Measurements from ENCODE around the gene NPSR1. TPM values are rescaled to one million over a fixed set of nuclear protein-coding genes. Genes with fewer than 3 reads are reported as not detected.

The NPSR1 gene
- total RNA-seq, 1 donor from 2014 or later, result not detected

DNA sequence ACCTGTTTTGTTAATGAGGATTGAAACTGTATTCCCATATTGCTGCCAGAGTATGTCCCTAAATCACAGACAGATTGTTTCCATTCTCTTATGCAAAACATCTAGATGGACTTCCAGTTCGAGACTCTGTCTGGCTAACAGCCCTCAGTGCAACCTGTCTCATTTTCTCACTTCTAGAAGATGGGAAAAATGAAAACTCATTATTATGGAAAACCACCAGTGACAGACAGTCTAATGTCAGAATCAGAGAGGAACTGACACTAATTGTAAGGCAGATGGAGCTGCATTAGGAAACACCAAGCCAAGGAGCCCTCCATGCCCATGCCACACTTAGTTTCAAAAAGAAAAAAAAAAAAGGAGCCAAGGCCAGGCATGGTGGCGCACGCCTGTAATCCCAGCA lies 61.6 kb downstream of the NPSR1 start:
- DNase-seq (ENCODE audit: low spot score in 2 of 2) (no peak), FAIRE-seq (no peak)

DNA sequence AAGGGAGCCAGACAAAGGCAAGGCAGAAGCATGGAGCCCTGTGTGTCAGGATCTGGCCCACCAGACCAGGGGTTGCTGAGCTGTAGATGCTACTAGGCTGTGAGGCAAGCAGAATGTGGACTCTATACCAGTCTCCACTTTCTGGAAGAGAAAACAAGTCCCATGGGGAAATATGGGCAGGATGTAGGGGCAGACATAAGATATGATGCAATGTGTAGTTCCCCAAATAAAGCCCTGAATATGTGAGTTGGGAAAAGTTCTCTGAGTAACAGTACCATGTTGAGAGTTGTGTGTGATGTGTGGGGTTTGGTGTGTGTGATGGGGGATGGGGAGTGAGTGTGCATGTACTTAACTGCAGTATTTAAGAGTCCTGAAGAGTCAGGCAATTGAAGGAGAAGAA lies 62.3 kb downstream of the NPSR1 start:
- DNase-seq (ENCODE audit: low spot score in 2 of 2), result no peak
- no peak for FAIRE-seq

DNA sequence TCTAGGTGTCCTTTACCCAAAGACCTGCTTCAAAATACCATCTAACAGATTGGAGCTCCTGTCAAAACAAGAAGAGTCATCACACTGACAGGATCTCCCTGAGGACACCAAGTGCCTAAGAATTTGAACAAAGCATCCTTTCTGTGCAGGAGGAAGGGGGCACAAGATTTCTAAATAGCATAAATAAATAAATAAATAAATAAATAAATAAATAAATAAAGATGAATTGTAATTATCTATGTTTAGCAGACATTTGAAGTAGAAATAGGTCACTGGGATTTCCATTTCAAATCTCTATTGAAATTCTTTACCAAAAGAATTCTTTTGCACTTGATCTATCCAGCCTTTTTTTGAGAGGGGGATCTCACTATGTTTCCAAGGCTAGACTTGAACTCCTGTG lies 65.3 kb downstream of the NPSR1 start:
- DNase-seq (ENCODE audit: low spot score in 2 of 2), result no peak
- no peak for FAIRE-seq

DNA sequence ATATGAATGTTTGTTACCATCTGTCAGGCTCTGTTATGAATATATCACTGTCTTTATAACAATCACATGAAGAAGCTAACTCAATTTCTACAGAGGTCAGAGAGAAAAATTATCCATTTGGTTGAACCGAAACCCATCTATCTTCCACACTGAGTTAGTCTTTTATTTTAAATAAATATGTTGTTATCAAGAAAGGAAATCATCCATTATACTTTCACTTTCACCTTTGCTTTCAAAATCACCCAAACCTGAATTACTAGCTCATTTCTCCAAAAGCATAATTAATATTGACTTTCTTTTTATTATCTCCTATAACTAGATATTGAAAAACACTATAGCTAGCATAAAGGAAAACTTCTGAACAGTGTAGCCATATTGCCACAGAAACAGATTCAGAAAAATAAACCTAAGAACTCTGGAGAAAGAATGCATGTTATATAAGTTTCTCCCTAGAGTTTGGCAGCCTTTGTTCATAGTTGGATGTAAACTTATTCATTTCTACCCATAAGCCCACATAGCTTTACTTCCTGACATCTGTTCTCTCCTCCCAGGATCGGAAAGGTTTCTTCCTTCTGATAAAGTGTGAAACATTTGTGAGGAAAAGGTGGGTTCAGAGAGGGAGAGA lies 66.0 kb downstream of the NPSR1 start:
- no peak for FAIRE-seq
- no peak for DNase-seq (ENCODE audit: low spot score in 2 of 2)

DNA sequence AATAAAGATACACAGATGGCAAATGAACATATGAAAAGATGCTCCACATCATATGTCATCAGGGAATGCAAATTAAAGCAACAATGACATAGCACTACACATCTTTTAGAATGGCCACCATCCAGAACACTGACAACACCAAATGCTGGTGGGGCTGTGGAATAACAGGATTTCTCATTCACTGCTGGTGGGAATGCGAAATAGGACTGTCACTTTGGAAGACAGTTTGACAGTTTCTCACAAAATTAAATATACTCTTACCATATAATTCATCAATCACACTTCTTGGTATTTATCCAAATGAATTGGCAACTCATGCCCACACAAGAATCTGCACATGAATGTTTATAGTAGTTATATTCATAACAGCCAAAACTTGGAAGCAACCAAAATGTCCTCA lies 68.2 kb downstream of the NPSR1 start:
- DNase-seq (ENCODE audit: low spot score in 2 of 2), result no peak
- FAIRE-seq, result no peak

DNA sequence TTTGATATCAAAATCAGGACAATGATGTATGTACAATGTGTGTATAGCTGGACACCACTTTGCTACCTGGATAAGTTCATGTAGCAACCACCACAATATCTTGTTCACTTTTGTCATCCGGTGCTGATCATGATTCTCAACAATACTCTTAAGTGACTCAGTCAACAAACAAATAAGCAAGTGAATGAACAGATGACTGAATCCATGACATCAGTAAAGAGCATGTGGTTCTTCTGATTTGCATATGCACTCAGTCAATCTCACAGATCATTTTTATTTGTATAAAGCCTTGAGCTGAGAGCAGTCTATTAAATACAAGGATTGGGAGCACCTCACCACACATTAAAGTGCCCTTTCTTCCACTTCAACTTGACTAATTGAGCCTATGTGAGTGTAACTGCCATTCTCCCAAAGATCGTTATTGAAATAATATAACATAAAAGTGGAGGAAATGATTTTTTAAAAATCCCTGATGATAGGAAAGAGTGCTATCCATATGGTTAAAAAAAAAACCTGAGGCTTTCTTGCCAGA lies 69.5 kb downstream of the NPSR1 start:
- DNase-seq (ENCODE audit: low spot score in 2 of 2), result no peak
- no peak for FAIRE-seq

DNA sequence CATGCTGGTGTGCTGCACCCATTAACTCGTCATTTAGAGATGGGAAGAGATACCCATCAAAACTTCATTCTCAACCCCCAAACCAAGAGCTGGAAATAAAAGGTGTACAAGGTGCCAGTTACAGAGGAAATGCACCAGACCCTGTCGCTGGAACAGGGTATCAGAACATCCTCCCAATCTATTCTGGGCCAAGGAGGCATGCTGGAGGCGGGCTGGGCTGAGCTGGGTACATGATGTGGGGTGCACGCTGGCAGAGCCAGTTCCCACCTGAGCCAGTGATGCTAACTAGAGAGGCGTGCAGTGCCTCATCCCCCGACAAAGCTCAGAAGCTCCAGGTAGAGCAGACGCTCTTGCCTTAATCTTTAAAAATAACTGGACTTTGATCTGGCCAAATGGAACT lies 70.1 kb downstream of the NPSR1 start:
- DNase-seq (ENCODE audit: low spot score in 2 of 2) (no peak), FAIRE-seq (no peak)

DNA sequence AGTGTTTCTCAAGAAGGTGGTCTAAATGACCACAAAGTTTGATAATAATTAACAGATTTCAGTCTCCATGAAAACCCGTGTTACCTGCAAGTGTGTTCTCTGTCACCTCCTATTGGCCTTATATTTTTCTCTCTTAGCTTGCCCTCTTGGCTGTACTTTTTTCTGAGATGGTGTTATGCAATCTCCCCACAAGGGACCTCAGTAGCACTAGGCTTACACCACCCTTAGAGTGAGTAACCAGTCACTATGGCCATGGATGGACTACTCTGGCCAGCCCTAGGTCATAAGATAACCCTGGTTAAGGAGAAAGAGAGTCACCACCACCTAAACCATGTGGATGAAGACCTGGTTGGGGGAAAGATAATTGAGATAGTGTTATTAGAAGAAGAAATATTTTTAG lies 76.8 kb downstream of the NPSR1 start:
- FAIRE-seq (no peak), DNase-seq (ENCODE audit: low spot score in 2 of 2) (no peak)

DNA sequence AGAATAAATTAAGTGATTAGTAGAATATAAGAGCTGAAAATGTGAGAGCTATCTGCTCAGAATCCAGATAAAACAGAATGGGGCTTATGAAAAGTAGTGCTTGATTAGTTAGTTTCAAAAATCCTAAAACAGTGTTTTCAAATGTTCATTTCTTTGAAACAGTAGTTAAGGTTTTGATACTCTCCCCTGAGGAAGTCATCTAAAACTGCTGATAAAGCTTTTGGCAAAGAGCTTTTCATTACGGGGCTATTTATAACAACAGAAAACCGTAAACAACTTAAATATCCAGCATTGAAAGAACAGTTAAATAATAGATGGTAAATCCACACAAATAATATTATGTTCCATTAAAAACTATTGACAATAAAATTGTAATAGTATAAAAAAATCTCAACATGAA lies 77.5 kb downstream of the NPSR1 start:
- DNase-seq (ENCODE audit: low spot score in 2 of 2) (no peak), FAIRE-seq (no peak)

DNA sequence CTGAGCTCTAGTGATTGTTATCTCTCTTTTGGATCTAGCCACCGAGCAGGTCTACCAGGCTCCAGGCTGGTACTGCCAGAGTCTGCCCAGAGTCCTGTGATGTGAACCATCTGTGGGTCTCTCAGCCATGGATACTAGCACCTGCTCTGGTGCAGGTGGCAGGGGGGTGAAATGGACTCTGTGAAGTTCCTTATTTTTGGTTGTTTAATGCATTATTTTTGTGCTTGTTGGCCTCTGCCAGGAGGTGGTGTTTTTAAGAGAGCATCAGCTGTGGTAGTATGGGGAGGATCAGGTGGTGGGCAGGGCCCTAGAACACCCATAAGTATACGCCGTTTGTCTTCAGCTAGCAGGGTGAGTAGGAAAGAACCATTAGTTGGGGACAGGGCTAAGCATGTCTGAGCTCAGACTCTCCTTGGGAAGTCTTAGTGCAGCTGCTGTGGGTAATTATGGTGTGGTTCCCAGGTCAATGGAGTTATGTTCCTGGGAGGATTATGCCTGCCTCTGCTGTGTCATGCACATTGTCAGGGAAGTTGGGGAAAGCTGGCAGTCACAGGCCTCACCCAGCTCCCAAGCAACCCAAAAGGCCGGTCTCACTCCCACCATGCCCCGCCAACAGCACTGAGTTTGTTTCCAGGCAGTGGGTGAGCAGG lies 81.8 kb downstream of the NPSR1 start:
- no peak for FAIRE-seq
- no peak for DNase-seq (ENCODE audit: low spot score in 2 of 2)

DNA sequence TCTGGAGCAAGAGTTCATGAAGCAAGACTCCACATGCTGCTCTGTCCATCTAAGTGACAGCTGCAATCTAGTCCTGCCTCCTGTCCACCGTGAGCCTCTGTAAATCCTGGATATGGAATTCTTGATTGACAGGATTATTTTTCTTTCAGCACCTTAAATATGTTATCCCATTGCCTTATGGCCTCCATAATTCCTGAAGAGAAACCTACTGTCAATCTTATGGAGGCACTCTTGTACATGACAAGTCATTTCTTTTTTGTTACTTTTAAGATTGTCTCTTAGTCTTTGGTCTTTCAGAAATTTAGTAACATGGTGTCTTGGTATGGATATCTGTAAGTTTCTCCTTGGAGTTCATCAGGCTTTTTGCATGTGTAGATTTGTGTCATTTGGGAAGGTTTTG lies 82.8 kb downstream of the NPSR1 start:
- DNase-seq (ENCODE audit: low spot score in 2 of 2) (no peak), FAIRE-seq (no peak)

DNA sequence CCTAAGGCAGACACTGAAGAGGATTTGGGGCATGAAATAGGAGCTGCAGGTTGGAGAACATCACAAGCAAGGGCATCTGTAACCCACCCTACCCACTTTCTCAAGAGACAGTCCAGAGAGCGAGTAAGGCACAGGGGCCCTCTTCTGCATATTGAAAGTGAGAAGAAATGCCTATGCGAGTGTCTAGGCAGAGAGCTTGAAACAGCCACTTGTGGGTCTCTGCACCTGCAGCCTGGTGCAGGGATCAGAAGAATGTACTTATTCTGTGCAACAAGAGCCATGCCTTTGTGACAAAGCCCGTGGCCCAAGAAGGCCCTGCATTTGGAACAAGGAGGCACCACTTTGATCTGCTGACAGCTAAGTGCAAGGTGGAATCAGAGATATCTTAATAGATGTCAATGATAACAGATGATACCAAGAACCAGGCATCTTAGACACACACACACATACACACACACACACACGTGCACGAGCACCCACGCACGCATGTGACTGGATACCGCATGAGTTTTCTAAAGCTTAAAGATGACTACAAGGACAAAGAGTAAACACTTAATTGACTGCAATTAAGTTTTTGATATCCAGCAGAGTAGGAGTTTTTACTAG lies 89.3 kb downstream of the NPSR1 start:
- no peak for DNase-seq (ENCODE audit: low spot score in 2 of 2)
- FAIRE-seq, result no peak

DNA sequence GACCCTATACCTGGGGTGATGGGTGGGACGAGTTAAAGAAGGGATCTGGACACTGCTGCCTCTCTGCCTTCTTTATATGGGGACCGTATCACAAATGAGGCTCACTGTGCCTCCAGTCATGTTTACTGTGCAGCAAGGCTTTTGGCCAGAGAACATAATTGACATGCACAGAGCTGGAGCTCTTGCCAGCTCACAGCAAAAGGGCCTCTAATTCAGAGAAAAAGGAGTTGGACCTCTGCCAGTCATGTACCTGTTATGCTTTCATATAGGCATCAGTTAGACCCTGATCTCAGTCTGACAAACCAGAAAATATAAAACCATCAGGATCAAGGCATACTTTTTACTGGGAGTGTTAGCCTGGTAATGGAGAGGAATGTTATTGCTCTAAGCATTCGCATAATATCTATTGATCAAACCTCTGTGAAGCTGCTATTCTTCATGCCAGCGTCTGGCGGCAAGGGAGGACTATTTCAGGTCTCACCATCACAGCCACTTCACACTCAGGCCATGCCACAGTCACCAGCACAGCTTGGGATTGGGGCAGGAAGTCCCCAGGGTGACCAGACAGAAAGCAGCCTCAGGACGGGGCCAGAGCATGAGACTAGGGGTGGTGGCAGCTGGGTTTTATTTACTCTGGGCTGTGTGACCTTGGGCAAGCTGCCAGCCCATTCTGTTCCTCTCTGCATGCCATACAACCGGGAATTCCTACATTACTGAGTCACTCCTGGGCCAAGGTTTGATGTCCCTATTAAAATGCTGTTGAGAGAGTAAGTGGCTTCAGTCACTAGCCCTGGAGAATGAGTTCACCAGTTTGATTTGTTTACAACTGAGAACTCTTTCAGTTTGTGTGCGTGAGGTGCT lies 90.1 kb downstream of the NPSR1 start:
- DNase-seq (ENCODE audit: low spot score in 2 of 2), result peak in 1 of 2 donors; percentile 11
- no peak for FAIRE-seq

DNA sequence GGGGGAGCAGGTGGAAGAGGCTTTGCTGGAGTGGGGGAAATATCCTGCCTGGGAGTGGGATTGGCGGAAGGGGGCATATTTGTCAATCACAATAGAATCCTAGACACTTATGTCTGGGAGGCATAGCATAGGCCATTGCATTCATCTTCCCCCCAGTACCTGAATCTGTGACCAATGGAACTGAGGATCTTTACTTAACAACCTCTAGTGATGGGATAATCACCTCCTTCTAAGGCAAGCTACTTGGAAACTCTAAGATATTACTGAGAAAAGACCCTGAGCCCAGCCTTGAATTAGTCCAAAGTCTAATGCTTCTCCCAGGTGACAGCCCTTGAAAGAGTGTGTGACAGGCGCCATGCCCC lies 90.7 kb downstream of the NPSR1 start:
- DNase-seq (ENCODE audit: low spot score in 2 of 2) (no peak), FAIRE-seq (no peak)

DNA sequence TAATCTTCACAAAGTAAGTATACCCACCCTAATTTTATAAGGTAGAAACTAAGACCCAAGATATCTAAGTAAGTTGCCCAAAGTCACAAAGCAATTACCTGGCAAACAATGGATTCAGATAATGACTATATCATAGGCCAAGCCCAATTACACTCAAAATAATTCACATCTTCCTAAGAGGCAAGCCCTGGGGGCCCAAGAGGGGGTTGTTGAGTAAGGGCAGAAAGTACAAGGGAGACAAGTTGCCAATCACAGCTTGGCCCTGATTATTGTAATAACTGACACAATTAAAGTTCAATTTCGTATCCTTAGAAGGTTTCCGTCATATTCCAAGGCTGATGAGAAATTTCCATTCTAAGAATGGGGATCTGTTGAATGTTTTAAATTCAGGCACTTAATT lies 91.4 kb downstream of the NPSR1 start:
- FAIRE-seq (no peak), DNase-seq (ENCODE audit: low spot score in 2 of 2) (no peak)

DNA sequence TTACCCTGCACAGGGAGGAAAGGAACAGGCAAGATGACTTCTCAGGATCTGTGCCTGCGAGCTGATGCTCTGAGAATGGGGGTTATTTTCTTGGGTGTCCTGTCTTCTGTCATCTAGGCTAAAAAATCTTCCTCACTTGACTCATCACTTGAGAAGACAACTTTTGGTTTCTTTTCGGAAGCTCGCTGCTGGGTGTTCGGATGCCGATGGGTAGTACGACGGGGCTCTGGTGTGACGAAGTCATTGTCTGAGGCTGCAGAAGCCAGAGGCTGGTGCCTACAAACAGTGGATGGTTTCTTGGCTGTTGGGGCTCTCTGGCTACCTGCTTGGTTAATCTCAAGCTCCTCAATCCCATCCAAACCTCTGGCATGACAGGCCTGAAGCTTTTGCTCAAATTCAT lies 92.2 kb downstream of the NPSR1 start:
- FAIRE-seq, result no peak
- DNase-seq (ENCODE audit: low spot score in 2 of 2), result no peak

DNA sequence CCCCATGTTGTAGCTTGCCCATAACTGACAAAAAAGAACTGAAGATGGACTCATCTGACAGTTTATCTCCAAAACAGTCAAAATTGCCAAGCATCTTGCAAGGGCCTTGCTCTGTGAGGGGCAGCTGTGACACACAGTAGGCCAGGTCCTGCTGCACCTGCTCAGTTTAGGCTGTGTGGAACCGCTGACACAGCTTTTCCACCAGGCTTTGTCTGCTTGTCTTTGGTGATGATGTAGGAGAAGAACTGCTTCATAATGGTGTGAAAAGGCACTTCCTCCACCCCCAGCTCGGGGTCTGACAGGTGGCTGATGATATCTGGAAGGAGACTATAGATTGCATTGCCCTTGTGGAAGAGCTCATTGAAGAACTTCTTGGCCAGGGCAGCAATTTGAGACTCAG lies 92.6 kb downstream of the NPSR1 start:
- DNase-seq (ENCODE audit: low spot score in 2 of 2) (no peak), FAIRE-seq (no peak)

DNA sequence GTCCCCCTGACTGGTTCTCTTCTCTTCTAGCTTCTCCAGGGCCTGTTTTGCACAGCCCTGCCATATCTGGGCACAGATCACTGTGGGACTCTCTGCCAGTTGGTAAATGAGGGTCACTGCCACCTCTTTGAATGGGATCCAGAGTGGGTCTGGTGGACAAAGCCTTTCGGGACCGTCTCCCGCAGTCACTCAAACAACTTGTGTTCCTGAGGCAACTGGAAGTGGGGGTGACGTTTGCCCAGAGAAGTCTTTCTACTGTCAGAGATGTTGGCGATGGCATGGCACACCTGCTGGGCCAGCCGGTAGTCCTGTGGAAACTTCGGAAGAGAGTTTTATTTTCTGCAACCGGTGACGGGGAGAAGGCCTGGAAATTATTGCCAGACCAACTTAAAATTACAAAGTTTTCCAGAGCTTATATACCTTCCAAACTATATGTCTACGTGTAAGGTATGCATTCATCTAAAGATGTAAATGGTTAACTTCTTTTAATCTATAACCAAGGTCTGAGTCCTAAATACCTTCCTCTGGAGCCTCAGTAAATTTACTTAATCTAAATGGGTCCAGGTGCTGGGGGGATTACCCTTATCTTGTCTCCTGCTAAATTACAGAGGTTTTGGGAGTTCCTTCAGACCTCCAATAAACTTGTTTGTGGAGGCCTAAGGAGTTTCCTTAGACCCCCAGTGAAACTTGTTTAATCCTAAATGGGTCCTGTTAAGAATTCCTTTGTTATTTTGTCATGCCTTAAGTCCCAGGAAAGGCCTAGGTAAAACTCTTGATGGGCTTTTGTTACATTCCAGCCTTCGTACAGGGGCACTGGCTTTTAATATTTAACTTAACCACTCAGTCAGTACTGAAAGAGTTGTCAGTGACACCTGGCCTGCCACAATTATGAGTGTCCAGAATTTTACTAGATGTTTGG lies 94.0 kb downstream of the NPSR1 start:
- DNase-seq (ENCODE audit: low spot score in 2 of 2) (no peak), FAIRE-seq (no peak)

DNA sequence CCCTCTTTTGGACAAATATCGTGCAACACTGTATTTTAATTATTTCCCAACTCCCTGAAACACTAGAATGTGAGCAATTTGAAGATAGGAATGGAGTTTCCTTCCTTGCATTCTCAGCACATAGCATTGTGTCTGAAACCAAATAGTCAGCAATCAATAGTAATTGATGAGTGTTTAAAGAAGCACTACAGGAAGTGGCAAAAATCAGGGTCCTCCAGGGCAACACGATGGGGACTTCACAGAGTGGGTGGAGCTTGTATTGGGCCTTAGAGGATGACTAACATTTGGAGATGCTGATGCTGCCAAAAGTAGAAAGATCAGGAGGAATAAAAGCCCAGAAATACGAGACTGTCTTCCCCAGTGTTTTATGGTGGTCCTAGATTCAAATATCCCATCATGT lies 94.9 kb downstream of the NPSR1 start:
- no peak for FAIRE-seq
- no peak for DNase-seq (ENCODE audit: low spot score in 2 of 2)

DNA sequence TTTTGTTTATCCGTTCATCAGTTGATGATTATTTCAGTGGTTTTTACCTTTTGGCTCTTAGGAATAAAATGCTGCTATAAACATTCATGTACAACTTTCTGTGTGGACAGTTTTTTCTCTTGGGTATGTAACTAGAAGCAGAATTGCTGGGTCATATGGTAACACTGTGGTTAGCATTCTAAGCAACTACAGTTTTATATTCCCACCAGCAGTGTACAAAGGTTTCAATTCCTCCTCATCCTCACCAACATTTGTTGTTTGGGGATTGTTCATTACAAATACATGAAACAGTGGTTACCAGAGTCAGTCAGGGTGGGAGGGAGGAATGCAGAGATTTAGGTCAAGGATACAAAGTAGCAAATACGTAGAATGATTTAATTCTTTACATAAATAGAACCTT lies 97.0 kb downstream of the NPSR1 start:
- no peak for FAIRE-seq
- no peak for DNase-seq (ENCODE audit: low spot score in 2 of 2)

Measured in frontal cortex (tissue), 4 donors.